ENCODE results near the gene RNF128.

The RNF128 gene

GRCh38 chrX:106726485-106727437 is at the start of gene RNF128:
Gene RNF128 (plus strand): TSS chrX:106726701. CDS start chrX:106726914, 213 bp downstream.
- DNase-seq = no peak

GRCh38 chrX:106680716-106681115 is 45.8 kb upstream of the RNF128 start:
- no peak for DNase-seq

GRCh38 chrX:106684207-106684606 is 42.3 kb upstream of the RNF128 start:
- no peak for DNase-seq

- DNase-seq = no peak
Measured at GRCh38 chrX:106692425-106693065, 34.0 kb upstream of the RNF128 start.

- DNase-seq = no peak
Measured at GRCh38 chrX:106696502-106696901, 30.0 kb upstream of the RNF128 start.

GRCh38 chrX:106698693-106699092 is 27.8 kb upstream of the RNF128 start:
- no peak for DNase-seq

GRCh38 chrX:106702636-106703035 is 23.9 kb upstream of the RNF128 start:
- DNase-seq = no peak

GRCh38 chrX:106706466-106706865 is 20.0 kb upstream of the RNF128 start:
- no peak for DNase-seq

- no peak for DNase-seq
Measured at GRCh38 chrX:106707771-106708454, 18.6 kb upstream of the RNF128 start.

GRCh38 chrX:106710771-106711170 is 15.7 kb upstream of the RNF128 start:
- DNase-seq = no peak

- no peak for DNase-seq
Measured at GRCh38 chrX:106711375-106711774, 15.1 kb upstream of the RNF128 start.

- no peak for DNase-seq
Measured at GRCh38 chrX:106716004-106716403, 10.5 kb upstream of the RNF128 start.

- no peak for DNase-seq
Measured at GRCh38 chrX:106716463-106716862, 10.0 kb upstream of the RNF128 start.

GRCh38 chrX:106718709-106719108 is 7.8 kb upstream of the RNF128 start:
- no peak for DNase-seq

- no peak for DNase-seq
Measured at GRCh38 chrX:106725931-106726330, 570 bp upstream of the RNF128 start.

GRCh38 chrX:106728337-106728736 is 1.8 kb downstream of the RNF128 start:
- no peak for DNase-seq

- no peak for DNase-seq
Measured at GRCh38 chrX:106730401-106730800, 3.9 kb downstream of the RNF128 start.

- no peak for DNase-seq
Measured at GRCh38 chrX:106731590-106731989, 5.1 kb downstream of the RNF128 start.

GRCh38 chrX:106734827-106735226 is 8.3 kb downstream of the RNF128 start:
- no peak for DNase-seq

- no peak for DNase-seq
Measured at GRCh38 chrX:106740193-106740780, 13.8 kb downstream of the RNF128 start.

GRCh38 chrX:106742193-106742592 is 15.7 kb downstream of the RNF128 start:
- no peak for DNase-seq

GRCh38 chrX:106742805-106743204 is 16.3 kb downstream of the RNF128 start:
- no peak for DNase-seq

GRCh38 chrX:106748377-106748776 is 21.9 kb downstream of the RNF128 start:
- DNase-seq = no peak
